Measurements from ENCODE around the gene WASF3.

GRCh38 chr13:26682606-26683005 is 125.1 kb downstream of the WASF3 start:
- TF ChIP-seq CTCF (IDR thresholded peaks at IDR 0.05), result no peak
- TF ChIP-seq POLR2AphosphoS5 (IDR thresholded peaks at IDR 0.05), result no peak
- no peak for TF ChIP-seq POLR2A (IDR thresholded peaks at IDR 0.05)
- TF ChIP-seq EP300 (IDR thresholded peaks at IDR 0.05), result no peak
